Medulla oblongata (tissue), 1 donor: ENCODE measurements around the gene ZDHHC7.

ENCODE experiments used
- DNase-seq: peaks from one replicate; pipeline ENCODE4 v3.0.0-alpha.2; 2015; ENCODE audit errors: extremely low spot score

ZDHHC7 gene

GRCh38 chr16:84993926-84994325 is 17.4 kb downstream of the ZDHHC7 start:
- DNase-seq, result no peak

GRCh38 chr16:84992717-84993075 is 18.6 kb downstream of the ZDHHC7 start:
- DNase-seq, result no peak

- DNase-seq, result no peak
Observed at GRCh38 chr16:84990782-84991181, 20.6 kb downstream of the ZDHHC7 start.

GRCh38 chr16:84989749-84990620 is 21.4 kb downstream of the ZDHHC7 start:
- DNase-seq, result no peak

- no peak for DNase-seq
Observed at GRCh38 chr16:84988328-84989080, 22.8 kb downstream of the ZDHHC7 start.

GRCh38 chr16:84986879-84987278 is 24.5 kb downstream of the ZDHHC7 start:
- no peak for DNase-seq

- DNase-seq, result no peak
Observed at GRCh38 chr16:84986102-84986501, 25.2 kb downstream of the ZDHHC7 start.

GRCh38 chr16:84985079-84986065 is 26.0 kb downstream of the ZDHHC7 start:
- DNase-seq, result no peak

- DNase-seq, result peak; percentile 60
Observed at GRCh38 chr16:84982434-84982833, 28.9 kb downstream of the ZDHHC7 start.

- DNase-seq, result no peak
Observed at GRCh38 chr16:84979516-84979915, 31.8 kb downstream of the ZDHHC7 start.

GRCh38 chr16:84976644-84977400 is 34.5 kb downstream of the ZDHHC7 start:
- peak; percentile 83 for DNase-seq

- DNase-seq, result no peak
Observed at GRCh38 chr16:84975522-84975921, 35.8 kb downstream of the ZDHHC7 start.

GRCh38 chr16:84975066-84975465 is 36.3 kb downstream of the ZDHHC7 start:
- no peak for DNase-seq

- DNase-seq, result peak; percentile 26
Observed at GRCh38 chr16:84973776-84974523, 37.4 kb downstream of the ZDHHC7 start.

GRCh38 chr16:84973236-84973635 is 38.1 kb downstream of the ZDHHC7 start:
- DNase-seq, result no peak

GRCh38 chr16:84970447-84971127 is 40.7 kb downstream of the ZDHHC7 start:
- peak; percentile 82 for DNase-seq

- DNase-seq, result no peak
Observed at GRCh38 chr16:84967828-84968227, 43.5 kb downstream of the ZDHHC7 start.

GRCh38 chr16:84965428-84966415 is 45.6 kb downstream of the ZDHHC7 start:
- DNase-seq, result no peak
